IMR-90 (cell line): ENCODE data around the gene TAPBP. TPM values are rescaled to one million over a fixed set of nuclear protein-coding genes. Genes with fewer than 3 reads are reported as not detected.

Experiments
- ATAC-seq: fragments of 200-7000 bp; cut with Tn5 transposase; 2 replicates; pipeline ENCODE4 v1.9.1; 2020; ENCODE audit warnings: low read depth, mild to moderate bottlenecking, moderate library complexity
- BruUV-seq: library from RNA; stranded (reverse); fragments of 400-500 nt; replicated peaks from 2 replicates; lab custom pipeline; 2021; lab: Mats Ljungman, UMichigan
- CTCF ChIA-PET: fragments of 300-600 bp; formaldehyde crosslinking; extraction: SDS; loops from one replicate; lab custom pipeline; 2021; ENCODE audit warnings: antibody characterized with exemption; lab: Yijun Ruan, JAX
- POLR2A ChIA-PET: fragments of 300-600 bp; sonication (Branson Sonifier 250); formaldehyde crosslinking; loops from one replicate; lab custom pipeline; 2022; ENCODE audit warnings: antibody characterized with exemption; ENCODE audit not compliant: unreplicated experiment; lab: Charles Lee
- DNase-seq: peaks from one replicate; pipeline ENCODE4 v3.0.0; 2013
- H2AFZ ChIP-seq: replicated peaks from 2 replicates; pipeline ENCODE3; 2013; ENCODE audit warnings: low read length, mild to moderate bottlenecking; ENCODE audit not compliant: poor library complexity
- H2AK5ac ChIP-seq: 2 replicates; pipeline ENCODE4 v1.6.1; 2013; ENCODE audit warnings: low read depth, low read length, inconsistent platforms
- H2AK9ac ChIP-seq: replicated peaks from 2 replicates; pipeline ENCODE3; 2013; ENCODE audit warnings: mild to moderate bottlenecking, low read depth, low read length, moderate library complexity; ENCODE audit not compliant: poor library complexity
- H2BK120ac ChIP-seq: 2 replicates; pipeline ENCODE4 v1.6.1; 2013; ENCODE audit warnings: low read depth, low read length, inconsistent platforms
- H2BK15ac ChIP-seq: 3 replicates; pipeline ENCODE4 v1.6.1; 2013; ENCODE audit warnings: low read depth, low read length, inconsistent platforms
- H2BK20ac ChIP-seq: 2 replicates; pipeline ENCODE4 v1.6.1; 2013; ENCODE audit warnings: low read depth, mild to moderate bottlenecking, inconsistent platforms, low read length, moderate library complexity
- H2BK5ac ChIP-seq: 2 replicates; pipeline ENCODE4 v1.6.1; 2013; ENCODE audit warnings: mild to moderate bottlenecking, low read depth, low read length, inconsistent platforms; ENCODE audit not compliant: poor library complexity, severe bottlenecking
- H3K14ac ChIP-seq: replicated peaks from 2 replicates; pipeline ENCODE4 v1.6.1; 2013; ENCODE audit warnings: low read depth, low read length, inconsistent platforms
- H3K18ac ChIP-seq: 2 replicates; pipeline ENCODE4 v1.6.1; 2013; ENCODE audit warnings: low read depth, low read length, control low read depth
- H3K23ac ChIP-seq: 2 replicates; pipeline ENCODE4 v1.6.1; 2013; ENCODE audit warnings: low read depth, low read length, inconsistent platforms
- H3K27ac ChIP-seq: 2 replicates; pipeline ENCODE4 v1.5.1; 2013; ENCODE audit warnings: mild to moderate bottlenecking, control low read depth, low read length; ENCODE audit not compliant: insufficient read depth
- H3K27me3 ChIP-seq: 2 replicates; pipeline ENCODE4 v1.6.1; 2013; ENCODE audit warnings: low read length; ENCODE audit not compliant: control insufficient read depth, insufficient read depth
- H3K36me3 ChIP-seq: 2 replicates; pipeline ENCODE4 v1.6.1; 2013; ENCODE audit warnings: low read length, mixed read lengths; ENCODE audit not compliant: control insufficient read depth, insufficient read depth
- H3K4ac ChIP-seq: 2 replicates; pipeline ENCODE4 v1.6.1; 2013; ENCODE audit warnings: low read depth, low read length, inconsistent platforms
- H3K4me1 ChIP-seq: 2 replicates; pipeline ENCODE4 v1.6.1; 2013; ENCODE audit warnings: low read length, mixed read lengths; ENCODE audit not compliant: control insufficient read depth, insufficient read depth
- H3K4me2 ChIP-seq: 2 replicates; pipeline ENCODE4 v1.6.1; 2013; ENCODE audit warnings: low read depth, mild to moderate bottlenecking, control low read depth, low read length, moderate library complexity
- H3K4me3 ChIP-seq: 2 replicates; pipeline ENCODE4 v1.5.1; 2013; ENCODE audit warnings: low read depth, mild to moderate bottlenecking, control low read depth, low read length, moderate library complexity; ENCODE audit not compliant: insufficient read depth
- H3K56ac ChIP-seq: 2 replicates; pipeline ENCODE4 v1.6.1; 2013; ENCODE audit warnings: low read length, inconsistent platforms; ENCODE audit not compliant: insufficient read depth; ENCODE audit errors: extremely low read depth
- H3K79me1 ChIP-seq, 2 experiments: 2 replicates each; pipeline ENCODE4 v1.6.1; 2013; ENCODE audit warnings: low read length in 2 of 2, inconsistent platforms in 1 of 2, low read depth in 1 of 2
- H3K9ac ChIP-seq: 2 replicates; pipeline ENCODE4 v1.6.1; 2013; ENCODE audit warnings: low read depth, low read length, control low read depth
- H3K9me1 ChIP-seq: 2 replicates; pipeline ENCODE4 v1.6.1; 2013; ENCODE audit warnings: low read length, inconsistent platforms; ENCODE audit not compliant: insufficient read depth
- H3K9me3 ChIP-seq: 2 replicates; pipeline ENCODE4 v1.6.1; 2013; ENCODE audit warnings: low read length; ENCODE audit not compliant: control insufficient read depth, insufficient read depth
- H4K20me1 ChIP-seq: 2 replicates; pipeline ENCODE4 v1.6.1; 2013; ENCODE audit warnings: low read length, inconsistent platforms; ENCODE audit not compliant: insufficient read depth
- H4K5ac ChIP-seq: 2 replicates; pipeline ENCODE4 v1.6.1; 2013; ENCODE audit warnings: mild to moderate bottlenecking, low read depth, low read length, control low read depth
- H4K8ac ChIP-seq, 2 experiments: 2 replicates each; pipeline ENCODE4 v1.6.1; 2013; ENCODE audit warnings: low read depth in 2 of 2, low read length in 2 of 2, control low read depth in 1 of 2, inconsistent platforms in 1 of 2
- H4K91ac ChIP-seq: 2 replicates; pipeline ENCODE4 v1.6.1; 2013; ENCODE audit warnings: low read depth, low read length, inconsistent platforms; ENCODE audit not compliant: insufficient read depth
- CTCF ChIP-seq: conservative IDR thresholded peaks from 2 replicates; pipeline ENCODE4 v1.5.1; 2012; ENCODE audit warnings: mild to moderate bottlenecking, low read depth, low read length, improper control_type of control experiment
- ELK1 ChIP-seq: fragments of 150-350 bp; IDR thresholded peaks from 2 replicates; pipeline ENCODE4 v1.6.1; 2016; ENCODE audit warnings: low read depth, mild to moderate bottlenecking, low read length, moderate library complexity, borderline replicate concordance
- FOS ChIP-seq: fragments of 150-350 bp; IDR thresholded peaks from 2 replicates; pipeline ENCODE4 v1.6.1; 2016; ENCODE audit warnings: low read depth, low read length
- POLR2A ChIP-seq: IDR thresholded peaks from 2 replicates; pipeline ENCODE4 v1.6.1; 2012; ENCODE audit warnings: mild to moderate bottlenecking, low read depth, low read length
- RAD21 ChIP-seq: IDR thresholded peaks from 2 replicates; pipeline ENCODE4 v1.6.1; 2012; ENCODE audit warnings: low read length, improper control_type of control experiment
- SMC3 ChIP-seq: fragments of 150-350 bp; IDR thresholded peaks from 2 replicates; pipeline ENCODE4 v1.6.1; 2016; ENCODE audit warnings: low read depth, mild to moderate bottlenecking, antibody characterized with exemption, low read length, moderate library complexity
- WGBS, 2 experiments: methylation state at CpG; one replicate each; pipeline versions ENCODE4 v1.1.5 to v1.1.7; 2013; ENCODE audit warnings: missing lambda C conversion rate in 2 of 2; ENCODE audit not compliant: insufficient read length in 1 of 2; ENCODE audit errors: extremely low coverage in 2 of 2; 5-methylcytosine and 5-hydroxymethylcytosine counted together
- dilution Hi-C: fragments of 300-500 bp; cut with HindIII; formaldehyde crosslinking; loops from one replicate; pipeline ENCODE4 v1.14.3; 2018; ENCODE audit warnings: low sequenced_read_pairs; ENCODE audit not compliant: unreplicated experiment
- in situ Hi-C: fragments of 300-500 bp; cut with MboI; formaldehyde crosslinking; loops from 3 replicates; pipeline ENCODE4 v1.14.3; 2019; ENCODE audit warnings: low sequenced_read_pairs, inconsistent platforms, mixed read lengths
- intact Hi-C: fragments of 100-400 bp; cut with micrococcal nuclease; formaldehyde crosslinking; loops from 2 replicates; pipeline ENCODE4 v1.10.0; 2022
- polyA plus RNA-seq, 3 experiments: library from polyadenylated mRNA; depleted of rRNA; stranded (reverse); fragments of >200 nt; gene quantifications; 2 replicates each; pipeline ENCODE4 v1.2.3, GENCODE V29; 2012; ENCODE audit warnings: low replicate concordance in 1 of 3
- total RNA-seq: library from RNA; depleted of rRNA; stranded (reverse); fragments of >200 nt; gene quantifications from 2 replicates; pipeline ENCODE4 v1.2.3, GENCODE V29; 2012

The TAPBP gene
- total and polyA plus RNA-seq, 2 of the 4 experiments (the other 2 are of a cell fraction) = 13.1 to 63.3 TPM

GRCh38 chr6:33330736-33331135, 16.9 kb upstream of the TAPBP start:
- BruUV-seq = no TSS peak
- no CpG with 5 or more reads among the region's 10 CpGs for WGBS, 2 experiments
- POLR2A ChIA-PET = no interaction called here
- TF ChIP-seq ELK1 (no peak), POLR2A (no peak), SMC3 (no peak), FOS (no peak), RAD21 (no peak), CTCF (no peak)
- Histone ChIP-seq H4K5ac (no peak overlapping the region), H3K14ac (no peak overlapping the region), H2BK5ac (no peak overlapping the region), H3K9me1 (no peaks in the 10 kb centered on the region), H3K4ac (no peak overlapping the region), H3K79me1 (no peaks in the 10 kb centered on the region), H4K91ac (no peak overlapping the region), H3K9me3 (no peaks in the 10 kb centered on the region), H4K8ac (no peak overlapping the region), H3K27ac (no peak overlapping the region), H2BK20ac (no peak overlapping the region), H3K4me2 (no peak overlapping the region), H2AK9ac (no peak overlapping the region), H2BK15ac (no peak overlapping the region), H3K18ac (no peak overlapping the region), H3K9ac (no peak overlapping the region), H2BK120ac (no peak overlapping the region), H3K4me1 (no peaks in the 10 kb centered on the region), H3K56ac (no peak overlapping the region), H3K23ac (no peak overlapping the region), H3K27me3 (peaks cover 6% of the 10 kb centered on the region), H2AFZ (no peak overlapping the region), H3K36me3 (no peaks in the 10 kb centered on the region), H4K20me1 (no peaks in the 10 kb centered on the region), H2AK5ac (no peak overlapping the region), H3K4me3 (no peak overlapping the region)
- DNase-seq = no peak
- ATAC-seq = no peak
- CTCF ChIA-PET = no interaction called here
- intact Hi-C loops = no loop called here
- in situ Hi-C loops = no loop called here
- dilution Hi-C loops = no loop called here
